Neuronal stem cell (in vitro differentiated cells): ENCODE results near the gene MAGEA9B.
"Not testable (repeated sequence)": the region's sequence is repeated elsewhere in the genome, so short reads cannot be mapped to it uniquely, and the experiment has no call there.

Experiments
- DNase-seq: peaks from one replicate; pipeline ENCODE4 v3.0.0-alpha.2; 2013; ENCODE audit warnings: low spot score
- H2AFZ ChIP-seq: one replicate; pipeline ENCODE4 v1.6.1; 2013; ENCODE audit warnings: mild to moderate bottlenecking, low read length, inconsistent platforms
- H2AK5ac ChIP-seq: 2 replicates; pipeline ENCODE4 v1.6.1; 2013; ENCODE audit warnings: low read depth, mild to moderate bottlenecking, inconsistent platforms, low read length, moderate library complexity, mixed read lengths
- H2BK120ac ChIP-seq: 2 replicates; pipeline ENCODE4 v1.6.1; 2013; ENCODE audit warnings: low read depth, mild to moderate bottlenecking, inconsistent platforms, low read length, moderate library complexity, mixed read lengths
- H2BK12ac ChIP-seq: one replicate; pipeline ENCODE4 v1.6.1; 2013; ENCODE audit warnings: low read length, inconsistent platforms
- H2BK15ac ChIP-seq: 2 replicates; pipeline ENCODE4 v1.6.1; 2013; ENCODE audit warnings: mild to moderate bottlenecking, low read length, inconsistent platforms, mixed read lengths
- H2BK5ac ChIP-seq: one replicate; pipeline ENCODE4 v1.6.1; 2013; ENCODE audit warnings: inconsistent platforms, mild to moderate bottlenecking, low read length, moderate library complexity
- H3K14ac ChIP-seq: one replicate; pipeline ENCODE4 v1.6.1; 2013; ENCODE audit warnings: low read length, inconsistent platforms
- H3K18ac ChIP-seq: 2 replicates; pipeline ENCODE4 v1.6.1; 2013; ENCODE audit warnings: low read length, inconsistent platforms
- H3K23ac ChIP-seq: 2 replicates; pipeline ENCODE4 v1.6.1; 2013; ENCODE audit warnings: low read depth, mild to moderate bottlenecking, mixed read lengths, low read length, inconsistent platforms; ENCODE audit not compliant: poor library complexity
- H3K27ac ChIP-seq: replicated peaks from 3 replicates; pipeline ENCODE4 v1.5.1; 2013; ENCODE audit warnings: low read length, inconsistent platforms
- H3K27me3 ChIP-seq, 3 experiments: 2 replicates each; pipeline ENCODE4 v1.6.1; 2013; ENCODE audit warnings: low read length in 3 of 3, mild to moderate bottlenecking in 2 of 3, inconsistent platforms in 1 of 3, low read depth in 1 of 3, mixed read lengths in 1 of 3, moderate library complexity in 1 of 3; ENCODE audit not compliant: control insufficient read depth in 3 of 3, insufficient read depth in 3 of 3
- H3K36me3 ChIP-seq, 2 donors: replicated peaks in 1 of 2; 2 replicates each; pipeline ENCODE4 v1.6.1; 2013; ENCODE audit warnings: low read length in 2 of 2; ENCODE audit not compliant: control insufficient read depth in 2 of 2, insufficient read depth in 2 of 2
- H3K4ac ChIP-seq: 2 replicates; pipeline ENCODE4 v1.6.1; 2013; ENCODE audit warnings: inconsistent platforms, mild to moderate bottlenecking, low read length, moderate library complexity
- H3K4me1 ChIP-seq, 2 donors: 1 replicate in 1 of 2; 2 replicates in 1 of 2; pipeline ENCODE4 v1.6.1; 2013; ENCODE audit warnings: low read length in 2 of 2, low read depth in 1 of 2; ENCODE audit not compliant: control insufficient read depth in 2 of 2, insufficient read depth in 1 of 2
- H3K4me2 ChIP-seq: one replicate; pipeline ENCODE4 v1.6.1; 2013; ENCODE audit warnings: mild to moderate bottlenecking, low read length, inconsistent platforms; ENCODE audit not compliant: insufficient read depth, poor library complexity, severe bottlenecking
- H3K4me3 ChIP-seq, 2 donors: 2 replicates each; pipeline ENCODE4 v1.5.1; 2013; ENCODE audit warnings: low read length in 2 of 2, mild to moderate bottlenecking in 2 of 2, inconsistent platforms in 1 of 2, moderate library complexity in 1 of 2
- H3K79me1 ChIP-seq: one replicate; pipeline ENCODE4 v1.6.1; 2013; ENCODE audit warnings: low read depth, mild to moderate bottlenecking, inconsistent platforms, low read length, moderate library complexity
- H3K9ac ChIP-seq: one replicate; pipeline ENCODE4 v1.6.1; 2013; ENCODE audit warnings: mild to moderate bottlenecking, low read depth, low read length, inconsistent platforms; ENCODE audit not compliant: poor library complexity
- H3K9me3 ChIP-seq, 2 donors: replicated peaks in 1 of 2; 2 replicates each; pipeline versions ENCODE3 to v1.6.1; 2013; ENCODE audit warnings: low read length in 2 of 2, mild to moderate bottlenecking in 2 of 2, inconsistent platforms in 1 of 2, low read depth in 1 of 2, mixed read lengths in 1 of 2, moderate library complexity in 1 of 2; ENCODE audit not compliant: control insufficient read depth in 2 of 2, insufficient read depth in 1 of 2
- H4K8ac ChIP-seq: one replicate; pipeline ENCODE4 v1.6.1; 2013; ENCODE audit warnings: low read depth, mild to moderate bottlenecking, inconsistent platforms, low read length, moderate library complexity
- H4K91ac ChIP-seq: one replicate; pipeline ENCODE4 v1.6.1; 2013; ENCODE audit warnings: low read length, low read depth, mild to moderate bottlenecking, inconsistent platforms; ENCODE audit not compliant: poor library complexity
- whole genome bisulfite sequencing, 2 donors: extraction: QIAGEN DNeasy Blood & Tissue Kit; methylation state at CpG; one replicate each; pipeline ENCODE4 v1.1.7; 2013; ENCODE audit warnings: missing lambda C conversion rate in 2 of 2, mixed read lengths in 1 of 2; ENCODE audit not compliant: insufficient read length in 2 of 2, insufficient replicate concordance in 1 of 2; ENCODE audit errors: extremely low coverage in 2 of 2; 5-methylcytosine and 5-hydroxymethylcytosine counted together

The MAGEA9B gene

GRCh38 chrX:149595943-149596342 lies 8.7 kb upstream of the MAGEA9B start:
- H2BK12ac ChIP-seq, H3K9ac ChIP-seq, H3K4me1 ChIP-seq, H4K91ac ChIP-seq, H3K23ac ChIP-seq, DNase-seq, H3K36me3 ChIP-seq, H2BK15ac ChIP-seq, H3K4ac ChIP-seq, H3K9me3 ChIP-seq, H3K14ac ChIP-seq, H3K18ac ChIP-seq, H4K8ac ChIP-seq, H3K4me2 ChIP-seq, H3K79me1 ChIP-seq, H3K27ac ChIP-seq, H3K4me3 ChIP-seq, H3K27me3 ChIP-seq, H2BK5ac ChIP-seq, H2BK120ac ChIP-seq, H2AK5ac ChIP-seq, H2AFZ ChIP-seq: not testable (repeated sequence)
- WGBS, 2 donors = no CpG with 5 or more reads among the region's 7 CpGs

- H2AFZ ChIP-seq, H3K23ac ChIP-seq: not testable (repeated sequence)
Observed at GRCh38 chrX:149595214-149595613, 8.0 kb upstream of the MAGEA9B start, which contains the start of gene HSFX2. TSS of gene HSFX2 (minus strand) at chrX:149595314. CDS start at chrX:149594700, 614 bp downstream.

GRCh38 chrX:149590993-149591392 lies 3.7 kb upstream of the MAGEA9B start:
- not testable (repeated sequence) for H3K79me1 ChIP-seq, DNase-seq, H3K36me3 ChIP-seq, H3K27me3 ChIP-seq, H3K9me3 ChIP-seq, H3K18ac ChIP-seq, H3K27ac ChIP-seq, H3K4me3 ChIP-seq, H3K4me2 ChIP-seq, H2BK120ac ChIP-seq, H3K4me1 ChIP-seq, H2AFZ ChIP-seq, H4K91ac ChIP-seq, H4K8ac ChIP-seq, H3K9ac ChIP-seq, H3K23ac ChIP-seq, H3K4ac ChIP-seq, H2BK12ac ChIP-seq, H3K14ac ChIP-seq, H2BK5ac ChIP-seq, H2AK5ac ChIP-seq, H2BK15ac ChIP-seq
- WGBS, 2 donors = no CpG with 5 or more reads among the region's 7 CpGs

More at GRCh38 chrX:149595214-149595613, 8.0 kb upstream of the MAGEA9B start, which contains the start of gene HSFX2:
- WGBS, 2 donors = no CpG with 5 or more reads among the region's 17 CpGs
- H3K9me3 ChIP-seq, H2AK5ac ChIP-seq, H3K4me1 ChIP-seq, H3K4me2 ChIP-seq, H3K14ac ChIP-seq, H3K18ac ChIP-seq, H2BK5ac ChIP-seq, H2BK120ac ChIP-seq, DNase-seq, H3K4ac ChIP-seq, H3K9ac ChIP-seq, H4K8ac ChIP-seq, H3K27ac ChIP-seq, H2BK15ac ChIP-seq, H2BK12ac ChIP-seq, H3K36me3 ChIP-seq, H3K27me3 ChIP-seq, H3K79me1 ChIP-seq, H3K4me3 ChIP-seq, H4K91ac ChIP-seq: not testable (repeated sequence)

GRCh38 chrX:149585631-149586030 lies 1.6 kb downstream of the MAGEA9B start:
- H3K4me2 ChIP-seq, H3K14ac ChIP-seq, H2BK12ac ChIP-seq, H3K9ac ChIP-seq, H3K27ac ChIP-seq, H2BK120ac ChIP-seq, DNase-seq, H3K4me1 ChIP-seq, H3K4ac ChIP-seq, H2AK5ac ChIP-seq, H4K91ac ChIP-seq, H3K27me3 ChIP-seq, H4K8ac ChIP-seq, H2BK5ac ChIP-seq, H3K36me3 ChIP-seq, H2AFZ ChIP-seq, H3K18ac ChIP-seq, H3K79me1 ChIP-seq, H2BK15ac ChIP-seq, H3K4me3 ChIP-seq, H3K23ac ChIP-seq, H3K9me3 ChIP-seq: not testable (repeated sequence)
- WGBS, 2 donors = no CpG with 5 or more reads among the region's 17 CpGs
